Esophagus muscularis mucosa (tissue), 4 donors: Measurements from ENCODE around the gene ATP5MG.

Experiments
- CTCF ChIP-seq, 3 experiments: fragments of 200-600 bp in 2 of 3; fragments of 450-650 bp in 1 of 3; sonication (generic) in 2 of 3; IDR thresholded peaks; one replicate each; pipeline ENCODE4 v1.5.1; 2017 to 2019; ENCODE audit warnings: antibody characterized with exemption in 3 of 3, mild to moderate bottlenecking in 2 of 3, moderate library complexity in 1 of 3
- EP300 ChIP-seq: sonication (generic); formaldehyde crosslinking; IDR thresholded peaks from one replicate; pipeline ENCODE4 v1.6.1; 2017; ENCODE audit warnings: antibody characterized with exemption
- POLR2A ChIP-seq: fragments of 450-650 bp; IDR thresholded peaks from one replicate; pipeline ENCODE4 v1.6.1; 2017; ENCODE audit warnings: antibody characterized with exemption, moderate library complexity, mild to moderate bottlenecking, low read depth
- POLR2AphosphoS5 ChIP-seq, 2 donors: sonication (generic); formaldehyde crosslinking; IDR thresholded peaks; one replicate each; pipeline ENCODE4 v1.6.1; 2017; ENCODE audit warnings: antibody characterized with exemption in 2 of 2

DNA sequence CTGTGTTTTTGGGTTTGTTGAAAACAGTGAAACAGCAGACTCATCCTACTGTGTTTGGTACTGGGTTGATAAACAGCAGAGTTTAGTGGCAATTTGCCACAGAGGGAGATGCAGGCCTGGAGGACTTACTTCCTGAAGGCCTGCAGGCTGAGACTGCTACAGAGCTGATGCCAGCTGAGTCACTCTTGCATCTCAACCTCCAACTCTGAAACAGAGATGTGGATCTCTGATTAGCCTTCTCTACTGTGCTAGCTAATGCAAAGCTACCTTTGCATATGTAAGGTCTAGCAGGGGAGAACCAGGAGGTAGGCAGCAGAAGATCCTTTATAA, 14.3 kb downstream of the ATP5MG start:
- TF ChIP-seq CTCF (IDR thresholded peaks at IDR 0.05): no peak
- TF ChIP-seq POLR2AphosphoS5 (IDR thresholded peaks at IDR 0.05): no peak
- no peak for TF ChIP-seq EP300
- no peak for TF ChIP-seq POLR2A
